HEK293T (cell line): ENCODE results near the gene PITPNC1.

Experiments used
- BHLHE40 ChIP-seq: fragments of 450-650 bp; IDR thresholded peaks from 2 replicates; pipeline ENCODE4 v1.6.1; 2016; ENCODE audit warnings: mild to moderate bottlenecking, moderate library complexity, borderline replicate concordance
- FOXM1 ChIP-seq: fragments of 450-650 bp; IDR thresholded peaks from 2 replicates; pipeline ENCODE4 v1.6.1; 2017; ENCODE audit warnings: mild to moderate bottlenecking, borderline replicate concordance
- SP1 ChIP-seq: fragments of 450-650 bp; IDR thresholded peaks from 2 replicates; pipeline ENCODE4 v1.6.1; 2017
- TARDBP ChIP-seq: fragments of 450-650 bp; IDR thresholded peaks from 2 replicates; pipeline ENCODE4 v1.6.1; 2016
- ZNF384 ChIP-seq: fragments of 450-650 bp; IDR thresholded peaks from 2 replicates; pipeline ENCODE4 v1.6.1; 2016

- TF ChIP-seq TARDBP (no peak), SP1 (no peak), BHLHE40 (no peak), FOXM1 (no peak), ZNF384 (no peak)
Observed at GRCh38 chr17:67471118-67471517, 94.0 kb downstream of the PITPNC1 start.
